Measurements from ENCODE around the gene DDR2.

DDR2 gene

GRCh38 chr1:162721471-162721870 is 89.2 kb downstream of the DDR2 start:
- TF ChIP-seq TAF1 (IDR thresholded peaks at IDR 0.05; ENCODE audit: borderline replicate concordance, insufficient read depth, low read length) (no peak), SIN3A (IDR thresholded peaks at IDR 0.05; ENCODE audit: borderline replicate concordance, insufficient read depth, low read length) (no peak), FOXP2 (optimal IDR thresholded peaks at IDR 0.05; ENCODE audit: borderline replicate concordance, extremely low read depth, extremely low read length, insufficient read depth) (no peak), POLR2AphosphoS5 (IDR thresholded peaks at IDR 0.05; ENCODE audit: low read depth, low read length) (no peak), REST (IDR thresholded peaks at IDR 0.05; ENCODE audit: insufficient read depth in 1 of 2, low read depth in 2 of 2, low read length in 2 of 2) (no peak)

GRCh38 chr1:162722036-162722435 is 89.8 kb downstream of the DDR2 start:
- TF ChIP-seq SIN3A (IDR thresholded peaks at IDR 0.05; ENCODE audit: borderline replicate concordance, insufficient read depth, low read length) = no peak
- no peak for TF ChIP-seq FOXP2 (optimal IDR thresholded peaks at IDR 0.05; ENCODE audit: borderline replicate concordance, extremely low read depth, extremely low read length, insufficient read depth)
- TF ChIP-seq TAF1 (IDR thresholded peaks at IDR 0.05; ENCODE audit: borderline replicate concordance, insufficient read depth, low read length) = no peak
- no peak for TF ChIP-seq REST (IDR thresholded peaks at IDR 0.05; ENCODE audit: insufficient read depth in 1 of 2, low read depth in 2 of 2, low read length in 2 of 2)
- no peak for TF ChIP-seq POLR2AphosphoS5 (IDR thresholded peaks at IDR 0.05; ENCODE audit: low read depth, low read length)

GRCh38 chr1:162724583-162725120 is 92.4 kb downstream of the DDR2 start:
- TF ChIP-seq TAF1 (IDR thresholded peaks at IDR 0.05; ENCODE audit: borderline replicate concordance, insufficient read depth, low read length) (no peak), SIN3A (IDR thresholded peaks at IDR 0.05; ENCODE audit: borderline replicate concordance, insufficient read depth, low read length) (no peak)

- TF ChIP-seq FOXP2 (optimal IDR thresholded peaks at IDR 0.05; ENCODE audit: borderline replicate concordance, extremely low read depth, extremely low read length, insufficient read depth) (no peak), POLR2AphosphoS5 (IDR thresholded peaks at IDR 0.05; ENCODE audit: low read depth, low read length) (no peak), SIN3A (IDR thresholded peaks at IDR 0.05; ENCODE audit: borderline replicate concordance, insufficient read depth, low read length) (no peak), TAF1 (IDR thresholded peaks at IDR 0.05; ENCODE audit: borderline replicate concordance, insufficient read depth, low read length) (no peak), REST (IDR thresholded peaks at IDR 0.05; ENCODE audit: insufficient read depth in 1 of 2, low read depth in 2 of 2, low read length in 2 of 2) (no peak)
These were observed 93.1 kb downstream of the DDR2 start for GRCh38 chr1:162725301-162725837.

- TF ChIP-seq POLR2AphosphoS5 (IDR thresholded peaks at IDR 0.05; ENCODE audit: low read depth, low read length) (no peak), REST (IDR thresholded peaks at IDR 0.05; ENCODE audit: insufficient read depth in 1 of 2, low read depth in 2 of 2, low read length in 2 of 2) (no peak), FOXP2 (optimal IDR thresholded peaks at IDR 0.05; ENCODE audit: borderline replicate concordance, extremely low read depth, extremely low read length, insufficient read depth) (no peak), TAF1 (IDR thresholded peaks at IDR 0.05; ENCODE audit: borderline replicate concordance, insufficient read depth, low read length) (no peak), SIN3A (IDR thresholded peaks at IDR 0.05; ENCODE audit: borderline replicate concordance, insufficient read depth, low read length) (no peak)
These were observed 94.3 kb downstream of the DDR2 start for GRCh38 chr1:162726555-162726954.

All from PFSK-1 (cell line).